HT1080 (cell line): ENCODE data around the gene EFCAB11. TPM values are rescaled to one million over a fixed set of nuclear protein-coding genes. Genes with fewer than 3 reads are reported as not detected.

Experiments used
- DNase-seq: peaks from one replicate; pipeline ENCODE4 v3.0.0-alpha.2; 2015; ENCODE audit warnings: low read depth
- polyA plus RNA-seq, 2 experiments: library from polyadenylated mRNA; depleted of rRNA; stranded (reverse); fragments of >200 nt; gene quantifications; 2 replicates each; pipeline ENCODE4 v1.2.3, GENCODE V29; 2015
- total RNA-seq: library from RNA; depleted of rRNA; stranded (reverse); fragments of >200 nt; shearing (Covaris generic); gene quantifications from 2 replicates; pipeline ENCODE4 v1.2.3, GENCODE V29; 2014; rRNA removed

The EFCAB11 gene, protein sequence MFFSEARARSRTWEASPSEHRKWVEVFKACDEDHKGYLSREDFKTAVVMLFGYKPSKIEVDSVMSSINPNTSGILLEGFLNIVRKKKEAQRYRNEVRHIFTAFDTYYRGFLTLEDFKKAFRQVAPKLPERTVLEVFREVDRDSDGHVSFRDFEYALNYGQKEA
- 3.9 and 12.2 TPM in 2 replicates for total RNA-seq
- 10.8 and 11.3 TPM in 2 replicates for polyA plus RNA-seq (2015; cell fraction: cytosol; rRNA removed)
- polyA plus RNA-seq (2015; cell fraction: nucleus; rRNA removed) = 3.0 and 4.6 TPM in 2 replicates

DNA sequence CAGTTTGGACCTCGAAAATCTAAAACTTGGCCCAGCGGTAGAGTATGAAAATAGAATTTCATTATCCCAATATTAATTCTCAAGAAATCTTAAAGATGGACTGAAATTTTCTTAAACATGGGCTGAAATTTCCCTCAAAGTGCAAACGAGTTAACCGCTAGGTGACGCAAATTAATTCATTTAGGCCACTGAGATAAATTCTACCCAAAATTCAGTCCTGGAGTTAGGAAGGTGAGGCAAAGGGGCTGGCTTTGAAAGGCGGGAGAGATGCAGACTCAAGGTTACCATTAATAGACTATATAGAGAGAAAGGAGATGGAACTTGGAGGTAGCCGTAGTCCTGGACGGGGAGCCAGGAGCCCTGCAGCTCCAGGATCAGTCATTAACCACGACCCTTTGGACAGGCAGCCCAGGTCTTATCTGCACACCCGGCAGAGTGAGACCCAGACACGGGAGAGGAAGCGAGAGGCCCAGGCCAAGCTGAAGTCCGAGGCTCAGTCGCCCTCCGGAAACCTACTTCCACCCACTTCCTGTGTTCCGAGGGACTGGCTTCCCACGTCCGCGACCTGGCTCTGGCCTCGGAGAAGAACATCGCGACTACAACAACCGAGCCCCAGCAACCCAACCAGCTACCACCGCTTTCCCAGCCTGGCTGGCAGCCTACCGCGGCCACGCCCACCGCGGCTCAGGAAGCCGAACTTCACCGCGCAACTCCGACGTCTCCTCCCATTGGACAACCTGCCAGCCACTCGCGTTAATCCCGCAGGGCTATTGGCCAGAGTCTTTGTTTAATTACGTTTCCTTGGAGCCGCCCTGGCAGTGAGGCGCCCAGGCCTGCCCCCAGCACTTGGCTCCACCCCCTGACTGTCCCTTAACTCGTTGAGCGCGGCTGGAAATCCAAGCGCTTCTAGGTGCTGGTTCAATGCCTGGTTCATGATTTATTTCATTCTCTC lies at the start of gene EFCAB11:
TSS of gene EFCAB11 (minus strand) at position 661 of the 952 bp plus-strand sequence. CDS start at position 591, 70 bp downstream.
- DNase-seq = peak; percentile 99

DNA sequence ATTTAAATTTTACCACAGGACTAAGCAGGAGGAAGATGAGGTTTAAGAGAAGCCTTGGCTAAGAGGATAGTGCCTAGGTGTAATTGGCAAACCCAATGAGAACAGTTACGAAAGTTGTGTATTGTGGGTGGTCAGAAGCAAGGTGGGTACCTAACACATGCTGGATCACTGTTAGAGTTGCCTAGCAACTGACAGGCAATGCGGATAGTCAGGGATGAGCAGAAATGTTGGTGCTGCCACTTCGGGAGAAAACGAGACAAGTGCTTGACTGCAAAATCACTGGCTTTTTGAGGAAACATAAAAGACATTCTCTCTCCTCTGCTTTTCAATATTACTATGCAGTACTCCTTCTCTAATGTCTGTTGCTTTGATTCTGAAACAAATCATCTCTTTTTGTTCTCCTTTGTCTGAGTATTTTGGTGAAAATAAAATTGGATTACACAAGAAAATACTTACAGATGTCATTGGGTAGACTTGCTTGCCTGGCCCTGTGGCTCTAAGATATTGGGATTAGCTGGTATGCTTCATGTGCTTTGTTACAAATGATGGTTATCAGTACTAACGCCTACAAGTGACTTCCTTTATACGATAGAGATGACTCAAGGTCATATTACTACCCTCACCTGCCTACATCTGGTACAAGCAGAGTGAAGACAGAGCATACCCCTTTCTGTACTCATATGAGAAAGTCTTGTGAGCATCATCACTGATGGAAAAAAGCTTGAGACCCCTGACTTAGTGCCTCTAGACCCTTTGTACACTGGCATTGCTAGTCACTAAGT lies 49.2 kb upstream of the EFCAB11 start:
- DNase-seq = no peak

DNA sequence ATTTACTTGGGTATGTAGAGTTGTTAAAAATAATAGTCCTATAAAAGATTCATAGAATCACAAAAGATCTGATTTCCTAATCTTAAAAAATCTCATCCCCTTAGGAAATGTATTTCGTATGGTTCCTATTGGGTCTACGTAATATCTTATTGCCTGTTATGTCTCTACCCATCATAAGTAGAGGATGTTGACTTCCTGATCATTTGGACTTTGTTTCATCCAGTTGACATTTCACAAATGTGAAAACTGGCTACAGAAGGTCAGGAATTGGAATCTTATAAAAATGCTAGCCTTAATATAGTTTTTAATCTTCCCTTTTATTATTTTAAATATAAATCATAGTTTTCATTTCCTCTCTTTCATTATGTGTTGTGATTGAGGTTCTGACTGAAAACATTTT lies 46.4 kb upstream of the EFCAB11 start:
- DNase-seq = no peak

DNA sequence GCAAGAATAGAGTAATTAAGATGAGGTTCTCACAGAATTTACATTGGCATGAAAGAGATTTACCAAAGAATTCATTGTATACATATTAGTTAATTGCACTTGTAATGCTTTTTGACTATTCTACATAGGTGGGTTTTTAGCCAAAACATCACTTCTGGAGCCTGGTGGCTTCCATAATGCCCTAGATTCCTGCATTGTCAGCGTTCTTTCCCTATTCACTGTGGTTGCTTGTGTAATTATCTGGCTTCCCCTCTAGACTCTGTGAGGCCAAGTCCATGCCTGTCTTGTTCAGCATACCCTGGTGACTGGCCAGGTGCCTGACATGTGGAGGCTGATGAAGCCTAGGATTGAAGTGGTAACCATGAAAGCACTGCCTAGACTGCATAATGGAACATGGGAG lies 42.4 kb upstream of the EFCAB11 start:
- DNase-seq = no peak

- no peak for DNase-seq
These were observed 37.7 kb upstream of the EFCAB11 start for GRCh38 chr14:89992273-89992672.

- no peak for DNase-seq
These were observed 36.2 kb upstream of the EFCAB11 start for GRCh38 chr14:89990623-89991275.

DNA sequence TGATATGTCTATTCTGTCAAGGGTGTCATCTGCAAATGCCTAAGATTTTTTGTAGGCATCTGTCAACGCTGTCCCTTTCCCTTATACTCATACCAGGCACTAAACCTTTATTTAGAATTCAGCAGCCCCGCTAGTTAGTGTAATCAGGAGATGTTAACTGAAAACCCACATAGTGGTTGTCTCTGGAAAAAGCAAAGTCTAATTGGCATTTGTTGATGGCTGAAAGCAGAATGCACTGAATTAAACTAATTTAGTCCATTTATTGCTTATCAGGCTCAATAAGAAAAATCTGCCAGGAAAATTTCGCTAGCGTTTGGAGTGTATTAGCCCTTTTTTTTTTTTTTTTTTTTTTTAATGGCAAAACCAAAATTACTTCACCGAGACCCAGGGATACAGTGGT lies 35.7 kb upstream of the EFCAB11 start:
- no peak for DNase-seq

DNA sequence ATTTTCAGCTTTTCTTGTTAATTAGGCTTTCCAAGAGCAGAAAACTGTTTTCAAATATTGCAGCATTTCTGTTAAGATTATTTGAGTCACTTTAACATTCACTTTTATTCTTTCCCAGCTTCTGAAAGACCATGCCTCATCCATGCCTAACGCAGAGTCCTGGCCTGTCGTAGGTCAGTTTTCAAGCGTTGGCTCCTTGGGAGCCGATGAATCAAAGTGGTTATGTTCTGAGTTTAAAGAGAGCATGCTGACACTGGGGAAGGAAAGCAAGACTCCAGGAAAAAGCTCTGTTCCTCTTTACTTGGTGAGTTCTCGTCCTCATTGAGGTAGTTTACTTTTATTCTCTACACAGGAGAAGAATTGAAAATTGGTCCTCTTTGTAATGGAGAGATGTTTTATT lies 34.3 kb upstream of the EFCAB11 start:
- DNase-seq = no peak

- no peak for DNase-seq
These were observed 32.6 kb upstream of the EFCAB11 start for GRCh38 chr14:89987161-89987475.

DNA sequence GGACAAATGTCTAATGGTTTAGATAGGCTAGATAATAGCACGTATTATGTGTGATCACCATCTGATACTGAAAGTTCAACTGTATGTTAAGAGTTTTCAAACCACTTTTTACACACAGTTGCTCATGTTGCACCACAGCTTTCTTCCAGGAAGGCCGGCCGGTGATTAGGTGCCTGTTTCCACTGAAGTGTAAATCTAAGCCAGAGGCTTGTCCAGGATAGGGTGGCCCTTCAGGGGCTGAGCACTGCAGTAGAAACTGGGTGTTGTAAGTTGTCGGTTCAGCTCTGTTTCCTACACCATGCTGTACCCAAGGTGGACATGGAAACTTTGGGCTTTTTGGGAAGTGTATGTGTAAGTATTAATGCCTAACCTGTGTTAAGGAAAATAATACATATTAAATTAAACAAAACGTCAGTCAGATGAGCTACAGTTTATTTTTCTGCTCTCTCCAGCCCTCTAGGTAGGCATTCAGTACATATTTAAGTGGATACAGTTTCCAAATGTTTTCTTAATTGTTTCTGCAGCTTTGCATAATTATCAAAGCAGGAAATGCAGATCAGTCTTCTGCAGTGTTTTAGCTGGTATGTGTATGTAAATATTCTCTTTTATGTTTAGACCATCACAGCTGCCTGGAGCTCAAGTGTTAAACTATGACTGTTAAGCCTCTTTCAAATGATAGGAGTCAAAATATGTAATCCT lies 32.1 kb upstream of the EFCAB11 start:
- DNase-seq = no peak

DNA sequence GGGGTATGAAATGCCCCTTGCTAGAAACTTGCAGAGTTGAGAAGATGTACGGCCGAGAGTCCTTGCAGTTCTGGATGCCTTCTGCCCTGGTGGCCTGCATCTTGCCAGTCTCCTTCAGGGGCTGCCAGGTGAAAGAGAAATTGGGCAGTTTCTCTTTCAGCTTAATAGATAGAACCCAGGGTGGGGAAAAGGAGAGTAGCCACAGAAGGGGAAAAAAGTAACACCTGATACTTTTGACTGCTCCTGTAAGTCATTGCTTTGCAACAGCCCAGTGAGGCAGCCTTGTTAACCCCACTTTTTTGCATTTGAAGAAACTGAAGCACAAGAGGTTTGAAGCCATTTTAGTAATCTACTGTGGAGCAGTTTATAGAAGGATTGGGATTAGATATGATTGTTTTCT lies 28.8 kb upstream of the EFCAB11 start:
- DNase-seq = no peak

DNA sequence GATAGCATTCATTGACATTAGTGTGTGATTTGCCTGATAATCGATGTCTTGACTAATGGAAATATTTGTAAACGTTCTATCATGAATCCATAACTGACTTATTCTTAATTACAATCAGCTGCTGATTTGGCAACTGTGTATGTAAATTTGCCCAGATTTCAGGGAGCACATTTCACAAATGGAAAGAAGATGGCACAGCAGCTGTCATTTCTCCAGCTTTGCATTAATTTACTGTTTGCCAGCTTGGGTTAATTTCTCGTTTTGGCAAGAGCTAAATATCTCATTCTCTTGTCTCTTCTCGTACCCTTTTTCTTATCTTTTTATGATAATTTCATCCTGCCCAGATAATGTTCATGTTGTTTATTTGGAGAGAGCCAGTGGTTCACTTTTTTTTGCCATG lies 24.1 kb upstream of the EFCAB11 start:
- DNase-seq = no peak

DNA sequence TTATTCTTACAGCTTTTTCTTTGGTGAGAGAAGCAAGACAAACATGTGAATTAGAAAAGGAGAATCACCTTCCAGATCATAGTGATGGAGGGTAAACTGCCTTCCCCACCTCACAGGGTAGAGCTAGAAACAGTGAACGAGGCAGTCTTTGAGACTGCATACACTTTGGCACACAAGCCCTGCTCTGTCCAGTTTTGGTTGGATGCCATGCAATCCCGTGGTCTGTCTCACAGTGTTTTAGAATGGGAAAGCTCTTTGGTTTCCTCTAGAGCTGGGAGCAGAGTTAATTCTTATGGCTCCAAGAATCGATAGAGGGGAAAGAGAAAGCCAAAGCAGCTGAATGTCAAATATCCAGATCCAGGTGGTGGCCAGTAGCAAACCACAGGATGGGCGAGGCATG lies 23.1 kb upstream of the EFCAB11 start:
- DNase-seq = no peak

DNA sequence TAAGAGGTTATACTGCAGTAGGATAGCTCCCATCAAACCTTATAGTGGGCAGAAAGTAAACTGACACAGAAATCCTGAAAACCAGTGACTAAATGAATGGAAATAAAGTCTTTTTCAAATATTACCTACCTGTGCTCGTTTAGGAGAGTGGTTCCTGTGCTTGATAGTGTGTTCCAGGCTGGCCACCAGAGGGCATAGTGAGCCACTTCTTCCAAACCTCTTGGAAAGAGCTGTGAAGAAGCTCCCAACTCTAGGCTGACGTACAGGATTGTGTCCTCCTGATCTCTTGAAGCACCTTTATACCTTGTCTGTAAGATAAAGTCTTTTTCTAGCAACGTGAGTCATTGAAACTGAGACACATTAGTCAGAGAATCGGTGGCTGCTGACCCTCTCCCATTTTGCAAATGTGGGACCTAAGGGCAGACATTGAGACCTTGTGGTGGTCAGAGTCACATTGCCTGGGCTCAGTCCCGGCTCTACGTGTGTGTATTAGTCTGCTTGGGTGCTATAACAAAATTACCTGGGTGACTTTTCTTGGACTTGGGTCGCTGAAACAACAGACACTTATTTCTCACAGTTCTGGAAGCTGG lies 18.8 kb upstream of the EFCAB11 start:
- DNase-seq = peak; percentile 47

- no peak for DNase-seq
These were observed 11.3 kb upstream of the EFCAB11 start for GRCh38 chr14:89965839-89966238.

- no peak for DNase-seq
These were observed 8.9 kb upstream of the EFCAB11 start for GRCh38 chr14:89963288-89963978.

DNA sequence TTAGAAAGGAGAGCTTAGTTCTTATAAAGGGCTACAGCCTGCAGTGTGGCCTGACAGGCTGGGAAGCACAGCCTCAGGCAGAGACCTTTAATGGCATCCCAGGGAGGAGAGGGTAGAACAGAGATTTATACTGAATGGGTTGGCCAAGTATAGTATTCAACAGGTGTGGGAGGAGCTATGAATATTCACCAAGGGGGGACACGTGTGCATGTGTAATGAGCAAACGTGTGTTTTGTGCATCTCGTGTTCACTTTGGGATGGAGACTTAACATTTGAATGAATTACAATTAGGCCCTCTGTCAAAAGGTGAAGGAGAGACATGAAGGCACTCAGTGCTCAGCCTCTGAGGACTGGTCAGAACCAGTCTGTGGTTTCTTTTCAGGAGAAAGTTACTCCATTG lies 6.4 kb upstream of the EFCAB11 start:
- no peak for DNase-seq

DNA sequence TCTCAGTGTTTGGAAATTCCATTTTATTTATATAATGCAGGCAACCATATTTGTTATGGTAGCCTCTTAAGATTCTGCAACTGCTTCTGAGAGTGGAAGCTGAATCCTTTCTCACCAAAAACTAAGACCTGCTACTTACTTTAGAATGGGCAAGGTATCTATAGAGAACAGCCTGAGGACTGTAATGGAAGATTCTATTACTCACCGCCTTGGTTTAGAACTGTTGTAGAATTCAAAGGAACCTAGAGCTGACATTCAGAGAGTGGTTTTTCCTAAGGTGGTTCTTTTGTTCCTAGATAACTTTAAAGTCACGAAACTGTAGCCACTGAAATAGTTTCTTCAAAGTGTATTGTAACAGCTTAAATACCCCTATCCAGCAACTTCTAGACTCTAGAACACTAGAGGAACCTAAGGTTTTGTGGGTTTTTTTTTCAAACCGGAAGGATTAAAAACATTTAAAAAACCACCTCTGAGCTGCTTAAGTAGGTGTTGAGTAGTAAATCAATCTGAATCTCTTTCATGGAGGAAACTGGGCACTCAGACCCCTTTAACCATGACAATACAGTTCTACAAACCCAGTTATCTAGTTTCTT lies 5.4 kb upstream of the EFCAB11 start:
- no peak for DNase-seq

- DNase-seq = no peak
These were observed 4.4 kb upstream of the EFCAB11 start for GRCh38 chr14:89958966-89959365.
